Left lung (tissue), 10 donors: ENCODE results near the gene LRRC9. TPM values are rescaled to one million over a fixed set of nuclear protein-coding genes. Genes with fewer than 3 reads are reported as not detected.

ENCODE experiments used
- ATAC-seq: fragments of 200-7000 bp; cut with Tn5 transposase; one replicate; pipeline ENCODE4 v1.9.1; 2020; ENCODE audit warnings: moderate library complexity
- DNase-seq, 4 donors: peaks; one replicate each; pipeline ENCODE4 v3.0.0-alpha.2; 2013 to 2020
- H3K27ac ChIP-seq, 2 donors: fragments of 200-600 bp; sonication (generic) in 1 of 2; one replicate each; pipeline versions ENCODE4 v1.5.0 to v1.8.0; 2020 to 2021
- H3K27me3 ChIP-seq, 2 donors: fragments of 200-600 bp; sonication (generic) in 1 of 2; one replicate each; pipeline versions ENCODE4 v1.5.0 to v1.8.0; 2020 to 2021
- H3K36me3 ChIP-seq, 2 donors: fragments of 200-600 bp; sonication (generic) in 1 of 2; one replicate each; pipeline versions ENCODE4 v1.5.0 to v1.8.0; 2020 to 2021
- H3K4me1 ChIP-seq, 2 donors: fragments of 200-600 bp; one replicate each; pipeline ENCODE4 v1.8.0; 2021
- H3K4me3 ChIP-seq, 2 donors: fragments of 200-600 bp; sonication (generic) in 1 of 2; one replicate each; pipeline versions ENCODE4 v1.5.0 to v1.8.0; 2020 to 2021; ENCODE audit warnings: mild to moderate bottlenecking in 1 of 2
- H3K9me3 ChIP-seq, 2 donors: fragments of 200-600 bp; sonication (generic) in 1 of 2; one replicate each; pipeline versions ENCODE4 v1.5.0 to v1.8.0; 2020 to 2021
- intact Hi-C, 2 donors: fragments of 100-400 bp; cut with DNase I; formaldehyde crosslinking; loops; one replicate each; pipeline versions ENCODE4 v1.11.2 to v1.14.2; 2022
- polyA plus RNA-seq, 6 donors: library from polyadenylated mRNA; unstranded; fragments of 120-200 nt; gene quantifications; one replicate each; pipeline ENCODE4 v1.2.1, GENCODE V29; 2013; ENCODE audit not compliant: insufficient read length in 6 of 6
- total RNA-seq, 2 donors: library from RNA; stranded (reverse); fragmentation: NEBNext Ultra II Directional; extraction: Animal tissue kit (Norgen Biotek cat#: 25700); gene quantifications; one replicate each; pipeline ENCODE4 v1.2.1, GENCODE V29; 2021
- TF ChIP-seq, protein P1 (sequence below), 2 donors: fragments of 200-600 bp; sonication (generic) in 1 of 2; IDR thresholded peaks; one replicate each; pipeline versions ENCODE4 v1.5.0 to v1.8.0; 2021; ENCODE audit warnings: antibody characterized with exemption in 2 of 2
- donor health status: DM: no; HTN: yes; CAD: no.
- donor health status: DM: no; HTN: no; CAD: no.

LRRC9 gene
- total and polyA plus RNA-seq, 8 donors: 0.05 to 2.2 (median 0.69) TPM; not detected in 1

DNA sequence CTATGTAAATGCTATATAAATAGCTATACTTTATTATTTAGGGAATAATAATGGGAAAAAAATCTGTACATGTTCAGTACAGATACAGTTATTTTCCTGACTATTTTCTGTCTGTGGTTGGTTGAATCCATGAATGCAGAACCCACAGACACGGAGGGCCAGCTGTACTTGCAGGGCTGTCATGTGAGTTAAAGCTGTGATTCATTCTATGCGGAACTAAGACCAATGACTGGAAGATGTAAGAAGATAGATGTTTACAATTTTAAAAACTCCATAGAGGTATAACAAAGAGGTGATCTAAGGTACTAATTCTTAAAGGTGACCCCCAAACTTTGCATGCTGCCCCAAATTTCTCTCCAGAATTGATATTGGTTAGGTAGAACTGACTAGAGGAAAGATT lies 186.4 kb downstream of the LRRC9 start:
- TF ChIP-seq, protein P1, sequence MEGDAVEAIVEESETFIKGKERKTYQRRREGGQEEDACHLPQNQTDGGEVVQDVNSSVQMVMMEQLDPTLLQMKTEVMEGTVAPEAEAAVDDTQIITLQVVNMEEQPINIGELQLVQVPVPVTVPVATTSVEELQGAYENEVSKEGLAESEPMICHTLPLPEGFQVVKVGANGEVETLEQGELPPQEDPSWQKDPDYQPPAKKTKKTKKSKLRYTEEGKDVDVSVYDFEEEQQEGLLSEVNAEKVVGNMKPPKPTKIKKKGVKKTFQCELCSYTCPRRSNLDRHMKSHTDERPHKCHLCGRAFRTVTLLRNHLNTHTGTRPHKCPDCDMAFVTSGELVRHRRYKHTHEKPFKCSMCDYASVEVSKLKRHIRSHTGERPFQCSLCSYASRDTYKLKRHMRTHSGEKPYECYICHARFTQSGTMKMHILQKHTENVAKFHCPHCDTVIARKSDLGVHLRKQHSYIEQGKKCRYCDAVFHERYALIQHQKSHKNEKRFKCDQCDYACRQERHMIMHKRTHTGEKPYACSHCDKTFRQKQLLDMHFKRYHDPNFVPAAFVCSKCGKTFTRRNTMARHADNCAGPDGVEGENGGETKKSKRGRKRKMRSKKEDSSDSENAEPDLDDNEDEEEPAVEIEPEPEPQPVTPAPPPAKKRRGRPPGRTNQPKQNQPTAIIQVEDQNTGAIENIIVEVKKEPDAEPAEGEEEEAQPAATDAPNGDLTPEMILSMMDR (IDR thresholded peaks at IDR 0.05): no peak
- Histone ChIP-seq H3K9me3 (no peaks in the 10 kb centered on the region), H3K36me3 (peaks cover 0 to 8% of the 10 kb centered on the region in 2 donors), H3K4me3 (no peak overlapping the region), H3K27me3 (no peaks in the 10 kb centered on the region), H3K27ac (no peak overlapping the region), H3K4me1 (peaks cover 0 to 4% of the 10 kb centered on the region in 2 donors)
- ATAC-seq: peak; percentile 46
- DNase-seq: peak in 1 of 4 donors; percentile 38
- intact Hi-C loops: no loop called here

DNA sequence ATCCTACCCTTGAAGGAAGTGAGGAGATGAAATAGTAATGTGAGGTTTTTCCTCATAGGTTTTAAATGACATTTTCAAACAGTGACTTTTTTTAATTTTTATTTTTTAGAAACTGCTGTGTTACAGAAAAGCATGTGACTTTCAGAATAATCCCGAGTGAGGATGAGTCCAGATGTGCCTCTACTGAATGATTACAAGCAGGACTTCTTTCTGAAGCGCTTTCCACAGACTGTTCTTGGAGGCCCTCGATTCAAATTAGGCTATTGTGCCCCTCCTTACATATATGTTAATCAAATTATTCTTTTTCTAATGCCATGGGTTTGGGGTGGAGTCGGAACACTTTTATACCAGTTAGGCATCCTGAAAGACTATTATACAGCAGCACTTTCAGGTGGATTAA lies 187.5 kb downstream of the LRRC9 start:
- no peak overlapping the region for H3K27ac ChIP-seq
- no peaks in the 10 kb centered on the region for H3K9me3 ChIP-seq
- no peaks in the 10 kb centered on the region for H3K27me3 ChIP-seq
- ATAC-seq: no peak
- intact Hi-C loops: no loop called here
- no peaks in the 10 kb centered on the region for H3K4me1 ChIP-seq
- H3K36me3 ChIP-seq: peaks cover 0 to 8% of the 10 kb centered on the region in 2 donors
- no peak for DNase-seq
- no peak overlapping the region for H3K4me3 ChIP-seq
- TF ChIP-seq, protein P1 (IDR thresholded peaks at IDR 0.05): no peak

DNA sequence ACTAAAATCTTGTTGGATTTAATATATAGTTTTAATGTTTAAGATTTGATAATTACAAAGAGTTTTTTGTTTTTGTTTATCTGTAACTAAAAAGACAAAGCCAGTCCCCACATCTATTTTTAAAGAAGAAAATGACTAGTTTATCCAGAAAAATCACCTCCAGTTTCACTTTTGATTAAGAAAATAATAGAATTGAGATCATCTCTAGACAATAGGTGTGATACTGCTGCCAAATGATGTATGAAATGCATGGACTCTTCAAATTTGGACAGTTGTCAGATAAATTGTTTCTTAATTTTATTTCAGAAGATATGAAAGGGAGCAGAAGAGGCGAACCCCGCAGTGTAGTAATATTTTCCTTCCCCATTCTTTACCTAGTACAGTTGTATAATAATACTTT lies 191.8 kb downstream of the LRRC9 start:
- ATAC-seq (no peak), DNase-seq (no peak)
- intact Hi-C loops: no loop called here
- Histone ChIP-seq H3K27ac (no peak overlapping the region), H3K4me1 (no peaks in the 10 kb centered on the region), H3K36me3 (peaks cover 0 to 21% of the 10 kb centered on the region in 2 donors), H3K4me3 (no peak overlapping the region), H3K27me3 (no peaks in the 10 kb centered on the region), H3K9me3 (no peaks in the 10 kb centered on the region)
- TF ChIP-seq, protein P1 (IDR thresholded peaks at IDR 0.05): no peak

Other genes starting within 250 kb of the LRRC9 start
- 1 to 10 TPM; 3.6 to 7.9 TPM for gene RTN1, start 49.4 kb upstream of the LRRC9 start, total RNA-seq
- 1 to 10 TPM; 3.7 to 5.1 (median 4.7) TPM for gene RTN1, start 49.4 kb upstream of the LRRC9 start, polyA plus RNA-seq
- gene PCNX4, start 171.8 kb downstream of the LRRC9 start, total RNA-seq: 10 to 100 TPM; 34.8 to 42.0 TPM
- 100 to 1,000 TPM; 103 to 129 (median 113) TPM for gene PCNX4, start 171.8 kb downstream of the LRRC9 start, polyA plus RNA-seq
- 100 to 1,000 TPM in 1 of 2 donors, 10 to 100 TPM in 1; 82.3 to 122 TPM for gene DHRS7, start 245.3 kb downstream of the LRRC9 start, total RNA-seq
- gene DHRS7, start 245.3 kb downstream of the LRRC9 start, polyA plus RNA-seq: 10 to 100 TPM; 52.9 to 66.6 (median 54.2) TPM